GM12878 (cell line): ENCODE measurements around the gene YES1.

Experiments used
- CEBPB ChIP-seq, 2 experiments: fragments of 150-350 bp in 1 of 2; IDR thresholded peaks; 2 replicates each; pipeline ENCODE4 v1.6.1; 2012 to 2014; ENCODE audit warnings: low read depth in 2 of 2, low read length in 2 of 2, borderline replicate concordance in 1 of 2, inconsistent platforms in 1 of 2
- CHD2 ChIP-seq: IDR thresholded peaks from 2 replicates; pipeline ENCODE4 v1.6.1; 2011; ENCODE audit warnings: low read depth, low read length, improper control_type of control experiment, borderline replicate concordance
- POLR2AphosphoS2 ChIP-seq: IDR thresholded peaks from 2 replicates; pipeline ENCODE4 v1.6.1; 2011; ENCODE audit warnings: low read depth, mild to moderate bottlenecking, low read length, improper control_type of control experiment, moderate library complexity
- RAD21 ChIP-seq: IDR thresholded peaks from 2 replicates; pipeline ENCODE4 v1.6.1; 2011; ENCODE audit warnings: mild to moderate bottlenecking, low read depth, low read length, moderate library complexity; ENCODE audit not compliant: insufficient read depth
- RBBP5 ChIP-seq: fragments of 200-600 bp; sonication (generic); conservative IDR thresholded peaks from 2 replicates; pipeline ENCODE4 v1.6.1; 2016
- RCOR1 ChIP-seq: conservative IDR thresholded peaks from 2 replicates; pipeline ENCODE4 v1.6.1; 2012; ENCODE audit warnings: low read depth, low read length, improper control_type of control experiment
- SP1 ChIP-seq: IDR thresholded peaks from one replicate; pipeline ENCODE4 v1.6.1; 2011; ENCODE audit warnings: low read depth, low read length
- USF1 ChIP-seq: IDR thresholded peaks from 2 replicates; pipeline ENCODE4 v1.6.1; 2011; ENCODE audit warnings: borderline replicate concordance, low read depth, mild to moderate bottlenecking, moderate library complexity, mixed read lengths, low read length; ENCODE audit not compliant: insufficient read depth; ENCODE audit errors: extremely low read length
- YY1 ChIP-seq: IDR thresholded peaks from 2 replicates; pipeline ENCODE4 v1.6.1; 2011; ENCODE audit warnings: low read depth, mild to moderate bottlenecking, low read length
- TF ChIP-seq, protein P1 (sequence below): IDR thresholded peaks from 2 replicates; pipeline ENCODE4 v1.6.1; 2012; ENCODE audit warnings: mild to moderate bottlenecking, low read depth, low read length
- TF ChIP-seq, protein P2 (sequence below): fragments of 450-650 bp; IDR thresholded peaks from 2 replicates; pipeline ENCODE4 v1.6.1; 2017; ENCODE audit warnings: mild to moderate bottlenecking, moderate library complexity
- TF ChIP-seq, protein P3 (sequence below), 3 experiments: IDR thresholded peaks in 2 of 3; conservative IDR thresholded peaks in 1 of 3; 2 replicates each; pipeline ENCODE4 v1.5.1; 2011; ENCODE audit warnings: low read depth in 3 of 3, low read length in 3 of 3, mild to moderate bottlenecking in 3 of 3, control low read depth in 2 of 3, moderate library complexity in 2 of 3, inconsistent platforms in 1 of 3, mixed read lengths in 1 of 3; ENCODE audit not compliant: control insufficient read depth in 2 of 3, insufficient read depth in 1 of 3; ENCODE audit errors: extremely low read depth in 1 of 3
- TF ChIP-seq, protein P4 (sequence below): fragments of 450-650 bp; formaldehyde crosslinking; IDR thresholded peaks from 2 replicates; pipeline ENCODE4 v1.5.0; 2022; ENCODE audit warnings: mild to moderate bottlenecking, missing genetic modification characterization

DNA sequence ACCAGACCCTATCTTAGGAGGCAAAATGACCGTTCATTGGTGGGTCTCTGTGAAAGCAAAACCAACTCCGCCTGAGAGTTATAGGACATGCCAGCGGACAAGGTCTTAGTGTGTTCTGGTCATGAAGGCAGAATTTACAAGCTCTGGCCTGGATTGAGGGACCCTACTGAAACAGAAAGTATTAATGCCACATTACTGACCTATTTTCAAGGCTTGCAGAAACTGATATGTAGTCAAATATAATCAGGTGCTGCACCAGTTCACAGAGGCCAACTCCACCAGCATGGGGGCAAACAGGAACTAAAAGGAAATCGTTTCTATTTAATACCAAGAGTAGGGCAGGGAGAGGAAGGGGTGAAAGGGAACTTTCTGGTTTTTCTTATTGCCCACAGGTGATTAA lies 134.9 kb downstream of the YES1 start:
- no peak for TF ChIP-seq YY1
- no peak for TF ChIP-seq CEBPB (IDR thresholded peaks at IDR 0.05; ENCODE audit: borderline replicate concordance in 1 of 2, low read depth in 2 of 2, low read length in 2 of 2)
- TF ChIP-seq, protein P1, sequence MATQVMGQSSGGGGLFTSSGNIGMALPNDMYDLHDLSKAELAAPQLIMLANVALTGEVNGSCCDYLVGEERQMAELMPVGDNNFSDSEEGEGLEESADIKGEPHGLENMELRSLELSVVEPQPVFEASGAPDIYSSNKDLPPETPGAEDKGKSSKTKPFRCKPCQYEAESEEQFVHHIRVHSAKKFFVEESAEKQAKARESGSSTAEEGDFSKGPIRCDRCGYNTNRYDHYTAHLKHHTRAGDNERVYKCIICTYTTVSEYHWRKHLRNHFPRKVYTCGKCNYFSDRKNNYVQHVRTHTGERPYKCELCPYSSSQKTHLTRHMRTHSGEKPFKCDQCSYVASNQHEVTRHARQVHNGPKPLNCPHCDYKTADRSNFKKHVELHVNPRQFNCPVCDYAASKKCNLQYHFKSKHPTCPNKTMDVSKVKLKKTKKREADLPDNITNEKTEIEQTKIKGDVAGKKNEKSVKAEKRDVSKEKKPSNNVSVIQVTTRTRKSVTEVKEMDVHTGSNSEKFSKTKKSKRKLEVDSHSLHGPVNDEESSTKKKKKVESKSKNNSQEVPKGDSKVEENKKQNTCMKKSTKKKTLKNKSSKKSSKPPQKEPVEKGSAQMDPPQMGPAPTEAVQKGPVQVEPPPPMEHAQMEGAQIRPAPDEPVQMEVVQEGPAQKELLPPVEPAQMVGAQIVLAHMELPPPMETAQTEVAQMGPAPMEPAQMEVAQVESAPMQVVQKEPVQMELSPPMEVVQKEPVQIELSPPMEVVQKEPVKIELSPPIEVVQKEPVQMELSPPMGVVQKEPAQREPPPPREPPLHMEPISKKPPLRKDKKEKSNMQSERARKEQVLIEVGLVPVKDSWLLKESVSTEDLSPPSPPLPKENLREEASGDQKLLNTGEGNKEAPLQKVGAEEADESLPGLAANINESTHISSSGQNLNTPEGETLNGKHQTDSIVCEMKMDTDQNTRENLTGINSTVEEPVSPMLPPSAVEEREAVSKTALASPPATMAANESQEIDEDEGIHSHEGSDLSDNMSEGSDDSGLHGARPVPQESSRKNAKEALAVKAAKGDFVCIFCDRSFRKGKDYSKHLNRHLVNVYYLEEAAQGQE: no peak
- TF ChIP-seq, protein P2, sequence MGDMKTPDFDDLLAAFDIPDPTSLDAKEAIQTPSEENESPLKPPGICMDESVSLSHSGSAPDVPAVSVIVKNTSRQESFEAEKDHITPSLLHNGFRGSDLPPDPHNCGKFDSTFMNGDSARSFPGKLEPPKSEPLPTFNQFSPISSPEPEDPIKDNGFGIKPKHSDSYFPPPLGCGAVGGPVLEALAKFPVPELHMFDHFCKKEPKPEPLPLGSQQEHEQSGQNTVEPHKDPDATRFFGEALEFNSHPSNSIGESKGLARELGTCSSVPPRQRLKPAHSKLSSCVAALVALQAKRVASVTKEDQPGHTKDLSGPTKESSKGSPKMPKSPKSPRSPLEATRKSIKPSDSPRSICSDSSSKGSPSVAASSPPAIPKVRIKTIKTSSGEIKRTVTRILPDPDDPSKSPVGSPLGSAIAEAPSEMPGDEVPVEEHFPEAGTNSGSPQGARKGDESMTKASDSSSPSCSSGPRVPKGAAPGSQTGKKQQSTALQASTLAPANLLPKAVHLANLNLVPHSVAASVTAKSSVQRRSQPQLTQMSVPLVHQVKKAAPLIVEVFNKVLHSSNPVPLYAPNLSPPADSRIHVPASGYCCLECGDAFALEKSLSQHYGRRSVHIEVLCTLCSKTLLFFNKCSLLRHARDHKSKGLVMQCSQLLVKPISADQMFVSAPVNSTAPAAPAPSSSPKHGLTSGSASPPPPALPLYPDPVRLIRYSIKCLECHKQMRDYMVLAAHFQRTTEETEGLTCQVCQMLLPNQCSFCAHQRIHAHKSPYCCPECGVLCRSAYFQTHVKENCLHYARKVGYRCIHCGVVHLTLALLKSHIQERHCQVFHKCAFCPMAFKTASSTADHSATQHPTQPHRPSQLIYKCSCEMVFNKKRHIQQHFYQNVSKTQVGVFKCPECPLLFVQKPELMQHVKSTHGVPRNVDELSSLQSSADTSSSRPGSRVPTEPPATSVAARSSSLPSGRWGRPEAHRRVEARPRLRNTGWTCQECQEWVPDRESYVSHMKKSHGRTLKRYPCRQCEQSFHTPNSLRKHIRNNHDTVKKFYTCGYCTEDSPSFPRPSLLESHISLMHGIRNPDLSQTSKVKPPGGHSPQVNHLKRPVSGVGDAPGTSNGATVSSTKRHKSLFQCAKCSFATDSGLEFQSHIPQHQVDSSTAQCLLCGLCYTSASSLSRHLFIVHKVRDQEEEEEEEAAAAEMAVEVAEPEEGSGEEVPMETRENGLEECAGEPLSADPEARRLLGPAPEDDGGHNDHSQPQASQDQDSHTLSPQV: no peak
- TF ChIP-seq, protein P3, sequence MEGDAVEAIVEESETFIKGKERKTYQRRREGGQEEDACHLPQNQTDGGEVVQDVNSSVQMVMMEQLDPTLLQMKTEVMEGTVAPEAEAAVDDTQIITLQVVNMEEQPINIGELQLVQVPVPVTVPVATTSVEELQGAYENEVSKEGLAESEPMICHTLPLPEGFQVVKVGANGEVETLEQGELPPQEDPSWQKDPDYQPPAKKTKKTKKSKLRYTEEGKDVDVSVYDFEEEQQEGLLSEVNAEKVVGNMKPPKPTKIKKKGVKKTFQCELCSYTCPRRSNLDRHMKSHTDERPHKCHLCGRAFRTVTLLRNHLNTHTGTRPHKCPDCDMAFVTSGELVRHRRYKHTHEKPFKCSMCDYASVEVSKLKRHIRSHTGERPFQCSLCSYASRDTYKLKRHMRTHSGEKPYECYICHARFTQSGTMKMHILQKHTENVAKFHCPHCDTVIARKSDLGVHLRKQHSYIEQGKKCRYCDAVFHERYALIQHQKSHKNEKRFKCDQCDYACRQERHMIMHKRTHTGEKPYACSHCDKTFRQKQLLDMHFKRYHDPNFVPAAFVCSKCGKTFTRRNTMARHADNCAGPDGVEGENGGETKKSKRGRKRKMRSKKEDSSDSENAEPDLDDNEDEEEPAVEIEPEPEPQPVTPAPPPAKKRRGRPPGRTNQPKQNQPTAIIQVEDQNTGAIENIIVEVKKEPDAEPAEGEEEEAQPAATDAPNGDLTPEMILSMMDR (IDR thresholded peaks at IDR 0.05 in 2 of 3, conservative IDR thresholded peaks at IDR 0.05 in 1 of 3; ENCODE audit: control insufficient read depth in 2 of 3, extremely low read depth in 1 of 3, insufficient read depth in 1 of 3, low read depth in 3 of 3, low read length in 3 of 3): no peak
- no peak for TF ChIP-seq SP1
- TF ChIP-seq, protein P4, sequence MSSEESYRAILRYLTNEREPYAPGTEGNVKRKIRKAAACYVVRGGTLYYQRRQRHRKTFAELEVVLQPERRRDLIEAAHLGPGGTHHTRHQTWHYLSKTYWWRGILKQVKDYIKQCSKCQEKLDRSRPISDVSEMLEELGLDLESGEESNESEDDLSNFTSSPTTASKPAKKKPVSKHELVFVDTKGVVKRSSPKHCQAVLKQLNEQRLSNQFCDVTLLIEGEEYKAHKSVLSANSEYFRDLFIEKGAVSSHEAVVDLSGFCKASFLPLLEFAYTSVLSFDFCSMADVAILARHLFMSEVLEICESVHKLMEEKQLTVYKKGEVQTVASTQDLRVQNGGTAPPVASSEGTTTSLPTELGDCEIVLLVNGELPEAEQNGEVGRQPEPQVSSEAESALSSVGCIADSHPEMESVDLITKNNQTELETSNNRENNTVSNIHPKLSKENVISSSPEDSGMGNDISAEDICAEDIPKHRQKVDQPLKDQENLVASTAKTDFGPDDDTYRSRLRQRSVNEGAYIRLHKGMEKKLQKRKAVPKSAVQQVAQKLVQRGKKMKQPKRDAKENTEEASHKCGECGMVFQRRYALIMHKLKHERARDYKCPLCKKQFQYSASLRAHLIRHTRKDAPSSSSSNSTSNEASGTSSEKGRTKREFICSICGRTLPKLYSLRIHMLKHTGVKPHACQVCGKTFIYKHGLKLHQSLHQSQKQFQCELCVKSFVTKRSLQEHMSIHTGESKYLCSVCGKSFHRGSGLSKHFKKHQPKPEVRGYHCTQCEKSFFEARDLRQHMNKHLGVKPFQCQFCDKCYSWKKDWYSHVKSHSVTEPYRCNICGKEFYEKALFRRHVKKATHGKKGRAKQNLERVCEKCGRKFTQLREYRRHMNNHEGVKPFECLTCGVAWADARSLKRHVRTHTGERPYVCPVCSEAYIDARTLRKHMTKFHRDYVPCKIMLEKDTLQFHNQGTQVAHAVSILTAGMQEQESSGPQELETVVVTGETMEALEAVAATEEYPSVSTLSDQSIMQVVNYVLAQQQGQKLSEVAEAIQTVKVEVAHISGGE (CRISPR knock-in tag): no peak
- no peak for TF ChIP-seq USF1
- no peak for TF ChIP-seq CHD2
- no peak for TF ChIP-seq RBBP5
- no peak for TF ChIP-seq RAD21
- no peak for TF ChIP-seq POLR2AphosphoS2
- TF ChIP-seq RCOR1: no peak
